SU-DHL-6 (cell line): ENCODE measurements around the gene IL4I1.

Source experiments
- CTCF ChIP-seq: fragments of 200-600 bp; sonication (generic); IDR thresholded peaks from one replicate; pipeline ENCODE4 v1.5.1; 2017; ENCODE audit warnings: antibody characterized with exemption, mild to moderate bottlenecking, low read length, moderate library complexity; ENCODE audit not compliant: insufficient read depth, poor library complexity, severe bottlenecking
- EZH2phosphoT487 ChIP-seq: fragments of 200-600 bp; sonication (generic), shearing (Covaris generic); conservative IDR thresholded peaks from 2 replicates; pipeline ENCODE4 v1.6.1; 2018; ENCODE audit warnings: mild to moderate bottlenecking, antibody characterized with exemption, low read length, moderate library complexity, mixed read lengths

- no peak for TF ChIP-seq CTCF
- no peak for TF ChIP-seq EZH2phosphoT487
Measured at GRCh38 chr19:49855676-49856573, 40.8 kb downstream of the IL4I1 start.
